Prostate gland (tissue), 2 donors: ENCODE data around the gene PDLIM1. TPM values are rescaled to one million over a fixed set of nuclear protein-coding genes. Genes with fewer than 3 reads are reported as not detected.

Experiments
- DNase-seq: peaks from one replicate; pipeline ENCODE4 v3.0.0-alpha.2; 2019; ENCODE audit warnings: low spot score
- H3K27ac ChIP-seq, 2 donors: fragments of 200-600 bp; sonication (generic); 2 replicates each; pipeline ENCODE4 v1.5.1; 2017 to 2019
- H3K27me3 ChIP-seq: fragments of 200-600 bp; sonication (generic); replicated peaks from 2 replicates; pipeline ENCODE4 v1.5.1; 2019; ENCODE audit not compliant: insufficient read depth
- H3K36me3 ChIP-seq, 2 donors: fragments of 200-600 bp; sonication (generic); 1 replicate in 1 of 2; 2 replicates in 1 of 2; pipeline versions ENCODE4 v1.5.1 to v1.8.1; 2017 to 2019
- H3K4me1 ChIP-seq: fragments of 200-600 bp; sonication (generic); replicated peaks from 2 replicates; pipeline ENCODE4 v1.5.1; 2019
- H3K4me3 ChIP-seq, 2 donors: fragments of 200-600 bp; sonication (generic); 2 replicates each; pipeline ENCODE4 v1.5.1; 2017 to 2019
- H3K9me3 ChIP-seq: fragments of 200-600 bp; sonication (generic); 2 replicates; pipeline ENCODE4 v1.5.1; 2017
- CTCF ChIP-seq, 4 experiments: fragments of 200-600 bp in 2 of 4; fragments of 450-650 bp in 2 of 4; sonication (generic) in 2 of 4; IDR thresholded peaks; 1 replicate in 3 of 4; 2 replicates in 1 of 4; pipeline ENCODE4 v1.5.1; 2016 to 2019; ENCODE audit warnings: antibody characterized with exemption in 4 of 4, mild to moderate bottlenecking in 2 of 4, moderate library complexity in 2 of 4
- POLR2A ChIP-seq: fragments of 450-650 bp; IDR thresholded peaks from one replicate; pipeline ENCODE4 v1.6.1; 2016; ENCODE audit warnings: antibody characterized with exemption, mild to moderate bottlenecking
- POLR2AphosphoS5 ChIP-seq: sonication (generic); formaldehyde crosslinking; IDR thresholded peaks from one replicate; pipeline ENCODE4 v1.6.1; 2017; ENCODE audit warnings: antibody characterized with exemption
- WGBS: methylation state at CpG from one replicate; pipeline ENCODE4 v1.1.5; 2018; 5-methylcytosine and 5-hydroxymethylcytosine counted together
- intact Hi-C: fragments of 100-400 bp; cut with DNase I; formaldehyde crosslinking; loops from one replicate; pipeline ENCODE4 v1.14.2; 2022
- total RNA-seq, 2 donors: library from RNA; depleted of rRNA; stranded (reverse); fragments of >200 nt; gene quantifications; one replicate each; pipeline ENCODE4 v1.1.0, GENCODE V29; 2016

Gene PDLIM1
- total RNA-seq, 2 donors from 2014 or later, result 63.2 to 82.0 TPM

- TF ChIP-seq POLR2A (no peak), POLR2AphosphoS5 (no peak), CTCF (IDR thresholded peaks at IDR 0.05) (no peak)
- no peak overlapping the region for H3K27ac ChIP-seq
- no peaks in the 10 kb centered on the region for H3K36me3 ChIP-seq
- no peaks in the 10 kb centered on the region for H3K9me3 ChIP-seq
- H3K4me3 ChIP-seq, result no peak overlapping the region
- 18% methylated on average over 1 of the region's 1 CpG for WGBS
- no peak for DNase-seq
- H3K27me3 ChIP-seq, result no peaks in the 10 kb centered on the region
- H3K4me1 ChIP-seq, result no peaks in the 10 kb centered on the region
- intact Hi-C loops, result no loop called here
These were observed 19.2 kb upstream of the PDLIM1 start for GRCh38 chr10:95309958-95310357.

- Histone ChIP-seq H3K27ac (peak overlapping the region in 1 of 2 donors; percentile 38), H3K9me3 (no peaks in the 10 kb centered on the region), H3K4me1 (no peaks in the 10 kb centered on the region), H3K4me3 (no peak overlapping the region), H3K36me3 (no peaks in the 10 kb centered on the region), H3K27me3 (no peaks in the 10 kb centered on the region)
- peak; percentile 86 for DNase-seq
- TF ChIP-seq POLR2AphosphoS5 (peak; percentile 90), CTCF (IDR thresholded peaks at IDR 0.05) (no peak)
- WGBS, result 25% methylated on average over 8 of the region's 8 CpGs
- intact Hi-C loops, result no loop called here
These were observed 17.8 kb upstream of the PDLIM1 start for GRCh38 chr10:95308389-95309302.

GRCh38 chr10:95306851-95307250 is 16.0 kb upstream of the PDLIM1 start:
- no peak for TF ChIP-seq CTCF (IDR thresholded peaks at IDR 0.05)
- TF ChIP-seq POLR2AphosphoS5, result no peak
- no peak for TF ChIP-seq POLR2A
- Histone ChIP-seq H3K27ac (no peak overlapping the region), H3K9me3 (no peaks in the 10 kb centered on the region), H3K4me3 (no peak overlapping the region), H3K27me3 (no peaks in the 10 kb centered on the region), H3K4me1 (no peaks in the 10 kb centered on the region), H3K36me3 (no peaks in the 10 kb centered on the region)
- WGBS, result 79% methylated on average over 1 of the region's 1 CpG
- no peak for DNase-seq
- intact Hi-C loops, result no loop called here

- intact Hi-C loops, result no loop called here
These were observed 15.5 kb upstream of the PDLIM1 start for GRCh38 chr10:95306318-95306650.

More at GRCh38 chr10:95306318-95306650, 15.5 kb upstream of the PDLIM1 start:
- WGBS, result 73% methylated on average over 3 of the region's 3 CpGs
- Histone ChIP-seq H3K4me1 (no peaks in the 10 kb centered on the region), H3K27me3 (no peaks in the 10 kb centered on the region), H3K4me3 (no peak overlapping the region), H3K27ac (no peak overlapping the region), H3K36me3 (no peaks in the 10 kb centered on the region), H3K9me3 (no peaks in the 10 kb centered on the region)
- no peak for DNase-seq
- no peak for TF ChIP-seq POLR2A
- TF ChIP-seq POLR2AphosphoS5, result no peak
- no peak for TF ChIP-seq CTCF (IDR thresholded peaks at IDR 0.05)
